CD4-positive, alpha-beta T cell (primary cell): ENCODE data around the gene TBC1D2B. TPM values are rescaled to one million over a fixed set of nuclear protein-coding genes. Genes with fewer than 3 reads are reported as not detected.
"Not testable (repeated sequence)": the region's sequence is repeated elsewhere in the genome, so short reads cannot be mapped to it uniquely, and the experiment has no call there.

Experiments used
- ATAC-seq: fragments of 200-7000 bp; cut with Tn5 transposase; one replicate; pipeline ENCODE4 v1.10.0; 2022; ENCODE audit warnings: mild to moderate bottlenecking; ENCODE audit not compliant: poor library complexity
- CTCF ChIA-PET: fragments of 350-600 bp; sonication (Branson Sonifier 250); formaldehyde crosslinking; loops from one replicate; lab custom pipeline; 2021; ENCODE audit warnings: antibody characterized with exemption, inconsistent platforms; lab: Charles Lee
- POLR2A ChIA-PET: fragments of 350-600 bp; sonication (Branson Sonifier 250); formaldehyde crosslinking; loops from one replicate; lab custom pipeline; 2021; ENCODE audit warnings: antibody characterized with exemption, inconsistent platforms; lab: Charles Lee
- DNase-seq, 14 experiments: peaks; one replicate each; pipeline ENCODE4 v3.0.0-alpha.2; 2013 to 2020; ENCODE audit warnings: mixed read lengths in 2 of 14
- H3K27ac ChIP-seq, 2 donors: one replicate each; pipeline versions ENCODE4 v1.5.1 to v1.7.0; 2013; ENCODE audit warnings: low read length in 2 of 2, low read depth in 1 of 2, mild to moderate bottlenecking in 1 of 2
- H3K27me3 ChIP-seq, 2 experiments: 1 replicate in 1 of 2; 2 replicates in 1 of 2; pipeline versions ENCODE4 v1.6.1 to v1.7.0; 2013; ENCODE audit warnings: low read length in 2 of 2, control low read depth in 1 of 2, mild to moderate bottlenecking in 1 of 2, moderate library complexity in 1 of 2; ENCODE audit not compliant: insufficient read depth in 2 of 2, control insufficient read depth in 1 of 2
- H3K36me3 ChIP-seq: one replicate; pipeline ENCODE4 v1.6.1; 2013; ENCODE audit warnings: low read length, control low read depth; ENCODE audit not compliant: insufficient read depth
- H3K4me1 ChIP-seq: one replicate; pipeline ENCODE4 v1.6.1; 2013; ENCODE audit warnings: low read length, control low read depth; ENCODE audit not compliant: insufficient read depth
- H3K4me3 ChIP-seq: one replicate; pipeline ENCODE4 v1.5.1; 2013; ENCODE audit warnings: mild to moderate bottlenecking, low read length, moderate library complexity
- H3K9me3 ChIP-seq, 2 experiments: 1 replicate in 1 of 2; 2 replicates in 1 of 2; pipeline versions ENCODE4 v1.6.1 to v1.7.0; 2013; ENCODE audit warnings: low read length in 2 of 2, mild to moderate bottlenecking in 2 of 2, control low read depth in 1 of 2, moderate library complexity in 1 of 2; ENCODE audit not compliant: control insufficient read depth in 1 of 2, insufficient read depth in 1 of 2
- H3K27ac Mint-ChIP-seq: one replicate; pipeline ENCODE4 v1.8.0; 2020; ENCODE audit warnings: mixed read lengths
- H3K27me3 Mint-ChIP-seq: one replicate; pipeline ENCODE4 v1.8.0; 2021; ENCODE audit warnings: mixed read lengths
- H3K36me3 Mint-ChIP-seq: one replicate; pipeline ENCODE4 v1.8.0; 2021; ENCODE audit warnings: low read depth, mixed read lengths
- H3K4me1 Mint-ChIP-seq: one replicate; pipeline ENCODE4 v1.8.0; 2021; ENCODE audit warnings: low read depth, mixed read lengths
- H3K4me3 Mint-ChIP-seq: one replicate; pipeline ENCODE4 v1.8.0; 2020; ENCODE audit warnings: mild to moderate bottlenecking, mixed read lengths
- H3K9me3 Mint-ChIP-seq: one replicate; pipeline ENCODE4 v1.8.0; 2020; ENCODE audit warnings: mixed read lengths
- intact Hi-C, 2 experiments: fragments of 100-400 bp; cut with DNase I in 1 of 2; cut with micrococcal nuclease in 1 of 2; formaldehyde crosslinking; loops; one replicate each; pipeline versions ENCODE4 v1.15.1 to v1.9.0; 2023 to 2025; cut with DNase I, micrococcal nuclease
- total RNA-seq, 174 experiments: library from RNA in 2 of 174; stranded (reverse) in 2 of 174; gene quantifications; one replicate each; pipeline ENCODE4 v1.2.3 and lab custom pipeline; 2021 to 2026

TBC1D2B gene
- total RNA-seq, 2 experiments from 2014 or later = 89.3 to 97.6 TPM

DNA sequence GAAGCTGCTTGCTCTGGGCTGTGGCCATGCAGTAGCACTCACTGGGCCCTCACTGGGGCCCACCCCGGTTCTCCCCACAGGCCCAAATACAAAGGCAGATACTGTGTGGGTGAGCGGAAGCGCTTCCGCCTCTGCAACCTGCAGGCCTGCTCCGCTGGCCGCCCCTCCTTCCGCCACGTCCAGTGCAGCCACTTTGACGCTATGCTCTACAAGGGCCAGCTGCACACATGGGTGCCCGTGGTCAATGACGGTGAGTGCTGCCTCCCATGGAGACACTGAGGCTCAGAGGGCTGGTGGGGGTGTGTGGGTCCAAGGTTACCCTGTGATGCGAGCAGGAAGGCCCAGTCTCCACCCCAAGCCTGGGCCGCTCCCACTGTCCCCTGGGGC lies 98.8 kb downstream of the TBC1D2B start:
- H3K27me3 Mint-ChIP-seq, H3K4me3 Mint-ChIP-seq, H3K27ac Mint-ChIP-seq, ATAC-seq, intact Hi-C loops, H3K9me3 ChIP-seq, H3K4me3 ChIP-seq, H3K36me3 ChIP-seq, H3K9me3 Mint-ChIP-seq, POLR2A ChIA-PET, DNase-seq, H3K4me1 Mint-ChIP-seq, H3K4me1 ChIP-seq, H3K27me3 ChIP-seq, H3K27ac ChIP-seq, H3K36me3 Mint-ChIP-seq, CTCF ChIA-PET: not testable (repeated sequence)

DNA sequence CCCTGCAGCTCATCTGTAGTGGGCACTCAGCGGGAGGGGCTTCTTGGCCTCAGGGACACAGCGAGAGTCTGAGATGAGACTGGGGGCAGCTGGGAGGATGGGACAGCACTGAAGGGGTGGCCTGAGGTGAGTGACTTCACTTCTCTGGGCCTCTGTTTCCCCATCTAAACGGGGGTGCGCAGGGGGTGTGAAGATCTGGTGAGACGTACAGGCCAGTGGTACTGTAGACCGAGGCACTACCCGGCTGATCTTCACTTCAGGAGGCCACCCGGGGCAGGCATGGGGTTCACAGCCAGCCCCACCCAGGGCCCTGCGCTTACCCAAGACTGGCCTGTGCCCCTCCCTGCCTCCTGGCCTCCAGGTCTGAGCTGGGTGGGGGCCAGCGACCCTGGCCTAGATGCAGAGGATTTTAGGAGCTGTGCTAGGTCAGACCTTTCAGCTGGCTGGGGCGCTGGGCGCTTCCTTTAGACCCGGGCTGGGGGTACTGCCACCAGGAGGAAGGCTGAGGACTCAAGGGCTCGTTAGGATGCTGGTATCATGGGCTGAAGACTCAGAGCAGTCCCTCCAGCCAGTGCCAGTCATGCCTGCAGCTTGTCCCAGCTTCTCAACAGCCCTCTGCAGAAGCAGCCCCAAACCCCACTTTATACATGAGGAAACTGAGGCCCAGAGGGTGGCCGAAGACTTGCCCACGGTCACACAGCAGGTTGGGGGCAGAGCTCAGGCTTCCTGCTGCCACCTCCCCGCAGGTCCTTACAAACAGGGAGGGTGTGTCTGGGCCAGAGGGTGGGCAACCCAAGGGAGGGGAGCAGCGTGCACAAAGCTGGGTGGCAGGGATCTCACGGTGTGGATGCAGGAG lies 99.4 kb downstream of the TBC1D2B start:
- H3K27ac Mint-ChIP-seq, H3K36me3 ChIP-seq, POLR2A ChIA-PET, H3K27me3 ChIP-seq, intact Hi-C loops, H3K9me3 ChIP-seq, H3K4me1 Mint-ChIP-seq, DNase-seq, H3K9me3 Mint-ChIP-seq, H3K4me3 Mint-ChIP-seq, H3K36me3 Mint-ChIP-seq, H3K4me3 ChIP-seq, H3K27ac ChIP-seq, CTCF ChIA-PET, H3K27me3 Mint-ChIP-seq, ATAC-seq, H3K4me1 ChIP-seq: not testable (repeated sequence)

DNA sequence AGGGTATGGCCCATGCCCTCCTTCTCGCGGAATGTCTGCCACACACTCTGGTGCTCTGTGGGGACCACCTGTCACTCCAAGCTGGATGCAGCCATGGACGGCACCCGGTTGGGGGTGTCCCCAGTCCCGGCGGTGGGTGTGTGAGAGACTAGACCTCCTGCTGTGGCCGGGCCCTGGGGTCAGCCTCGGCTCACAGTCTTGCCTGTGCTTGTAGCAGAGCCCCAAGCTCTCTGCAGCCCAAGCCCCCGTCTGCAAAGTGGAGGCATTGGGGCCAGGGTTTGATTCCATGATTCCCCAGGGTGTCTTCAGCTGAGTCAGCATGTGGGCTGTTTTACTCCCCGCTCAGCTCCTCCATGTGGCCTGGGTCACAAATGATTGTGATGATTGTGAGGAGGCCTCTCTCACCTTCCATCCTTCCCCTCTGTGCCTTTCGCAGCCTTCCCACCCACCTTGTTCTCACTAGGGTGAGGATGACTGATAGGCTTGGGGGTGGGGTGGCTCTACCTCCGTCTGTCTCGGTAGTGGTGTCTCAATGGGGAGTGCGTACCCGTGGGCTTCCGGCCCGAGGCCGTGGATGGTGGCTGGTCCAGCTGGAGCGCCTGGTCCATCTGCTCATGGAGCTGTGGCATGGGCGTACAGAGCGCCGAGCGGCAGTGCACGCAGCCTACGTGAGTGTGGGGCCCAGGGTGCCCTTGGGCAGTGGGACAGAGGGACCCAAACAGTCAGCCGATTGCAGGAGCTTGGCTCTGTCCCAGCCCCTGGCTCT lies 100.6 kb downstream of the TBC1D2B start:
- H3K4me3 Mint-ChIP-seq, intact Hi-C loops, H3K4me1 Mint-ChIP-seq, H3K36me3 ChIP-seq, H3K36me3 Mint-ChIP-seq, H3K4me1 ChIP-seq, POLR2A ChIA-PET, DNase-seq, H3K9me3 Mint-ChIP-seq, H3K27ac Mint-ChIP-seq, ATAC-seq, H3K27me3 ChIP-seq, H3K4me3 ChIP-seq, H3K9me3 ChIP-seq, H3K27me3 Mint-ChIP-seq, H3K27ac ChIP-seq, CTCF ChIA-PET: not testable (repeated sequence)

DNA sequence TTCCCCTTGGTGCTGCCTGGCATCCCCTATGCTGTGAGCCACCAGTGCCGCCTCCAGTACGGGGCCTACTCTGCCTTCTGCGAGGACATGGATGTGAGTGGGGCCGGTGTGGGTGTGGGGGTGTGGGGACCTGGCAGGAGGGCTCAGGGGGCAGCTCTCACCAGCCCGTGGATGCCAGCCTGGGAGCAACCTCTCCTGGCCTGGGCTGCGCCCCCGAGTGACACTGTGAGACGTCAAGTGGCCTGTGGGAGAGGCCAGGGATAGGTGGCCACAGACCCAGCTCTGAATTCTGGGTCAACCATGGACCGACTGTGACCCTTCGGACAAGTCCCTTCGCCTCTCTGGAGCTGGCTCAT lies 101.4 kb downstream of the TBC1D2B start:
- H3K36me3 ChIP-seq, ATAC-seq, H3K27ac ChIP-seq, intact Hi-C loops, DNase-seq, H3K4me1 Mint-ChIP-seq, H3K27me3 ChIP-seq, H3K4me3 Mint-ChIP-seq, H3K27ac Mint-ChIP-seq, H3K9me3 ChIP-seq, POLR2A ChIA-PET, H3K9me3 Mint-ChIP-seq, H3K36me3 Mint-ChIP-seq, CTCF ChIA-PET, H3K4me3 ChIP-seq, H3K4me1 ChIP-seq, H3K27me3 Mint-ChIP-seq: not testable (repeated sequence)
